ENCODE measurements around the gene ZMIZ1. TPM values are rescaled to one million over a fixed set of nuclear protein-coding genes. Genes with fewer than 3 reads are reported as not detected.

Gene ZMIZ1
- polyA plus RNA-seq, 2 of the 4 experiments (the other 2 are of a cell fraction): 8.1 to 30.3 TPM

GRCh38 chr10:79022565-79023230, 46.1 kb upstream of the ZMIZ1 start:
- Histone ChIP-seq H3K4me2 (no peak overlapping the region), H3K27ac (no peak overlapping the region), H3K4me1 (no peaks in the 10 kb centered on the region), H3K4me3 (no peak overlapping the region), H3K9me3 (peaks cover 6% of the 10 kb centered on the region; the same call in 1 of the 3 replicates)
- TF ChIP-seq EP300 (IDR thresholded peaks at IDR 0.05): no peak
- ChIA-PET POLR2A (no interaction called here), CTCF (interaction anchor here (0.9 to 1.4 kb wide), 5 partner anchors 8 to 172 kb away, joined by 3 read pairs; no protein-coding TSS in a partner anchor)
- DNase-seq (ENCODE audit: low read depth in 1 of 2, low spot score in 1 of 2): peak; percentile 32 to 57
- ATAC-seq: peak in 1 of 2 experiments; percentile 89; a peak in 3 of 6 replicates
- WGBS (ENCODE audit: missing lambda C conversion rate): 65% methylated on average over 17 of the region's 17 CpGs
- FAIRE-seq: no peak

- Histone ChIP-seq H3K9me3 (no peaks in the 10 kb centered on the region), H3K4me3 (no peak overlapping the region), H3K4me1 (no peaks in the 10 kb centered on the region), H3K4me2 (no peak overlapping the region), H3K27ac (no peak overlapping the region)
- no peak for TF ChIP-seq ESRRA (IDR thresholded peaks at IDR 0.05; ENCODE audit: borderline replicate concordance, low read length)
- no peak for TF ChIP-seq CHD4 (IDR thresholded peaks at IDR 0.05; ENCODE audit: borderline replicate concordance)
- TF ChIP-seq POLR2A (IDR thresholded peaks at IDR 0.05; ENCODE audit: low read length): no peak
- no peak for TF ChIP-seq PBX3 (IDR thresholded peaks at IDR 0.05)
- TF ChIP-seq E2F6 (IDR thresholded peaks at IDR 0.05; ENCODE audit: borderline replicate concordance, low read depth): no peak
- TF ChIP-seq USF2 (IDR thresholded peaks at IDR 0.05): no peak
- TF ChIP-seq RARB (CRISPR knock-in tag; IDR thresholded peaks at IDR 0.05): no peak
- TF ChIP-seq ELK1 (IDR thresholded peaks at IDR 0.05; ENCODE audit: low read depth, low read length): no peak
- TF ChIP-seq ZFP36 (IDR thresholded peaks at IDR 0.05; ENCODE audit: borderline replicate concordance, partially characterized antibody): no peak
- TF ChIP-seq HOXB5 (CRISPR knock-in tag; IDR thresholded peaks at IDR 0.05): no peak
- no peak for TF ChIP-seq TP53 (CRISPR knock-in tag; IDR thresholded peaks at IDR 0.05)
- no peak for TF ChIP-seq TFCP2L1 (CRISPR knock-in tag; IDR thresholded peaks at IDR 0.05)
- no peak for TF ChIP-seq CEBPB (IDR thresholded peaks at IDR 0.05)
- TF ChIP-seq PHF8 (IDR thresholded peaks at IDR 0.05; ENCODE audit: borderline replicate concordance, low read depth): no peak
- no peak for TF ChIP-seq NPAS2 (CRISPR knock-in tag; IDR thresholded peaks at IDR 0.05; ENCODE audit: borderline replicate concordance)
- no peak for TF ChIP-seq MAFK (IDR thresholded peaks at IDR 0.05; ENCODE audit: partially characterized antibody)
- no peak for TF ChIP-seq REST (IDR thresholded peaks at IDR 0.05)
- ChIA-PET CTCF (interaction anchor here (0.9 to 1.4 kb wide), 5 partner anchors 8 to 172 kb away, joined by 3 read pairs; no protein-coding TSS in a partner anchor), POLR2A (no interaction called here)
- no peak for DNase-seq (ENCODE audit: low read depth in 1 of 2, low spot score in 1 of 2)
- no peak for FAIRE-seq
- 78% methylated on average over 13 of the region's 13 CpGs for WGBS (ENCODE audit: missing lambda C conversion rate)
- ATAC-seq: no peak
These were observed 45.3 kb upstream of the ZMIZ1 start for GRCh38 chr10:79023240-79024162.
